ACC112 (cell line): ENCODE data around the gene SLC37A3.

Experiments used
- H2AFZ ChIP-seq: fragments of 200-600 bp; sonication (generic); one replicate; pipeline ENCODE4 v1.6.0; 2017; ENCODE audit warnings: antibody characterized with exemption, low read length; ENCODE audit not compliant: unreplicated experiment
- H3K27ac ChIP-seq: fragments of 200-600 bp; sonication (generic); 2 replicates; pipeline ENCODE4 v1.5.1; 2014; ENCODE audit warnings: low read depth, mild to moderate bottlenecking, antibody characterized with exemption, low read length, moderate library complexity
- H3K27me3 ChIP-seq: fragments of 200-600 bp; sonication (generic); 2 replicates; pipeline ENCODE4 v1.6.1; 2014; ENCODE audit warnings: mild to moderate bottlenecking, antibody characterized with exemption, low read length, moderate library complexity, mixed read lengths; ENCODE audit not compliant: insufficient read depth
- H3K36me3 ChIP-seq: fragments of 200-600 bp; sonication (generic); 2 replicates; pipeline ENCODE4 v1.6.1; 2016; ENCODE audit warnings: mild to moderate bottlenecking, antibody characterized with exemption, low read length, moderate library complexity, mixed read lengths; ENCODE audit not compliant: insufficient read depth
- H3K4me1 ChIP-seq: fragments of 200-600 bp; sonication (generic); one replicate; pipeline ENCODE4 v1.6.1; 2016; ENCODE audit warnings: low read length, mixed read lengths; ENCODE audit not compliant: insufficient read depth, unreplicated experiment, control insufficient read depth
- H3K4me3 ChIP-seq: fragments of 200-600 bp; sonication (generic); 2 replicates; pipeline ENCODE4 v1.5.1; 2014; ENCODE audit warnings: mild to moderate bottlenecking, low read depth, low read length
- H3K79me2 ChIP-seq: fragments of 200-600 bp; sonication (generic); one replicate; pipeline ENCODE4 v1.6.0; 2016; ENCODE audit warnings: low read length; ENCODE audit not compliant: control insufficient read depth, unreplicated experiment, insufficient read depth

Gene SLC37A3, protein sequence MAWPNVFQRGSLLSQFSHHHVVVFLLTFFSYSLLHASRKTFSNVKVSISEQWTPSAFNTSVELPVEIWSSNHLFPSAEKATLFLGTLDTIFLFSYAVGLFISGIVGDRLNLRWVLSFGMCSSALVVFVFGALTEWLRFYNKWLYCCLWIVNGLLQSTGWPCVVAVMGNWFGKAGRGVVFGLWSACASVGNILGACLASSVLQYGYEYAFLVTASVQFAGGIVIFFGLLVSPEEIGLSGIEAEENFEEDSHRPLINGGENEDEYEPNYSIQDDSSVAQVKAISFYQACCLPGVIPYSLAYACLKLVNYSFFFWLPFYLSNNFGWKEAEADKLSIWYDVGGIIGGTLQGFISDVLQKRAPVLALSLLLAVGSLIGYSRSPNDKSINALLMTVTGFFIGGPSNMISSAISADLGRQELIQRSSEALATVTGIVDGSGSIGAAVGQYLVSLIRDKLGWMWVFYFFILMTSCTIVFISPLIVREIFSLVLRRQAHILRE

DNA sequence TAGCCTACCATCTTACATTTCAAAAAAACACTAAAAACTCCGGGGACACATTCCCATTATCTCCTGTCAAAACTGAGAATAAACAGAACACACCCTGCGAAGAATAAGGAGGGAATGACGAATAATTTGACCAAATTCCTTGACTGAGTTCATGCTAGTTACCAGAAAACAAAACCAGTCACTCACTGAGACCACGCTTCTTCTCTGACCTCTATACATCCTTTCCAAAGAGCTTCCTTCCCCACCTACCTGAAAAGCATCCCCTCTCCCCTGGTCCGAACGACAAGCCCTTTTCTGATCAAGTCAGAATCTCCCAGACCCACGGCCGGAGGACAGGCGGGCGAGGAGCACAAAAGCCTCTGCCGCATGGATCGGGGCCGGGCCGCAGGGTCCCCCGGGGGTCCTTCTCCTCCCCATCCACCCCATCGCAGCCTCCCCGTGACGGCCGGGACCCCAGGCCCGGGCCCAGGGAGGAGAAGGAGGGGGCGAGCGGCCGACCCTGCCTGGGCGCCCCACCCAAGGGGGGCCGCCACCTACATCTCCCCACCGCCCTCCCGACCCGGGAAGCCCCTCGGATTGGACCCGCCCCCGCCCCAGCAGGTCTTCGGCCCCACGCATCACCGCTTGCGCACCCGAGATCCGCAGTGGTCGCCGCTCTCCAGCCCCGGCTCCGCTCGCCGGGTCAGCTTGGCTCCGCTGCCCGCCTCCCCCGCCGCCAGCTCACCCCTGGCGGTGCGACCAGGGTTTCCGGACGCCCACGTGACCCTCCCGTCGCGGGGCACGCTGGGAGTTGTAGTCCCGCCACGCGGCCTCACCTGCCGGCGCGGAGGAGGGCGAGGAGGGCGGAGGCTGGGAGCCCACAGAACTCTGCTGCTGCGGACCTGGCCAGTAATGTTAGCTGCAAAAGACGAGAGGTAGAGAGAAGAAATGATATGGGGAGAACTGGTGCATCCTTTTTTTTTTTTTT is at the start of gene SLC37A3:
TSS of gene SLC37A3 (minus strand) at position 747 of the 967 bp plus-strand sequence. CDS start 16,004 bp downstream, outside the sequence.
- Histone ChIP-seq H3K4me1 (peaks cover 10% of the 10 kb centered on the region), H3K27ac (peak within 1 kb of the TSS; percentile 33), H3K36me3 (no peaks in the 10 kb centered on the region), H3K79me2 (peaks cover 42% of the 10 kb centered on the region), H3K27me3 (no peaks in the 10 kb centered on the region), H2AFZ (peak within 1 kb of the TSS; percentile 72), H3K4me3 (peak within 1 kb of the TSS; percentile 86)

DNA sequence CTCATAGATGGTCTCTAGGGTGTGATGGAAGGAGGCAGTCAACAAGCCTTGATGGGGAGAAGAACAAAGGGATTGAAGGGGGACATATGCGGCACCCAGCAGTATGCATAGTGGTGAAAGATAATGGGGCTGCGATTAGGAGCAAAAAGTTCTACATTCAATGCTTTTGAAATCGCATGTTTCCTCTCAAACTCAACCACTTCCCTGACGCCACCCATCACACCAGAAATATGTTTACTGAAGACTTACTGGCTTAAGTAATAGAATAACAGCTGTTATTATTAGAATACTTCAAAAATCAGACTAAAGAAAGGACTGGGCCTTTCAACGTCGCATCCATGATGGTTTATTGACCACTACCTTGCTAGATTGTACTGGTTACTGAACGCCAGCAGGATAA is 49.5 kb upstream of the SLC37A3 start:
- no peak overlapping the region for H2AFZ ChIP-seq
- no peaks in the 10 kb centered on the region for H3K4me1 ChIP-seq
- no peaks in the 10 kb centered on the region for H3K79me2 ChIP-seq
- H3K27me3 ChIP-seq = no peaks in the 10 kb centered on the region
- H3K36me3 ChIP-seq = no peaks in the 10 kb centered on the region
- no peak overlapping the region for H3K27ac ChIP-seq
- no peak overlapping the region for H3K4me3 ChIP-seq

DNA sequence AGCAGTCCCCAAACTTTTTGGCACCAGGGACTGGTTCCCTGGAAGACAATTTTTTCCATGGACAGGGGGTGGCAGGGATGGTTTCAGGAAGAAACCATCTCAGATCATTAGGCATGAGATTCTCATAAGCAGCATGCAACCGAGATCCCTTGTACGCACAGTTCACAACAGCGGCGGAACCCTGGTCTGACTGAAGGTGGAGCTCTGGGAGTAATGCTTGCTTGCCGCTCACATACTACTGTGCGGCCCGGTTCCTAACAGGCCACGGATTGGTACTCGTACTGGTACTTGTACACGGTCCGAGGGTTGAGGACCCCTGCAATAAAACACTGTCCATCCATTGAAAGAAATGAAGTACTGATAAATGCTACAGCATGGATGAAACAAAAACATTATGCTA is 48.1 kb upstream of the SLC37A3 start:
- Histone ChIP-seq H2AFZ (no peak overlapping the region), H3K27ac (no peak overlapping the region), H3K79me2 (no peaks in the 10 kb centered on the region), H3K4me3 (no peak overlapping the region), H3K27me3 (no peaks in the 10 kb centered on the region), H3K4me1 (no peaks in the 10 kb centered on the region), H3K36me3 (no peaks in the 10 kb centered on the region)

DNA sequence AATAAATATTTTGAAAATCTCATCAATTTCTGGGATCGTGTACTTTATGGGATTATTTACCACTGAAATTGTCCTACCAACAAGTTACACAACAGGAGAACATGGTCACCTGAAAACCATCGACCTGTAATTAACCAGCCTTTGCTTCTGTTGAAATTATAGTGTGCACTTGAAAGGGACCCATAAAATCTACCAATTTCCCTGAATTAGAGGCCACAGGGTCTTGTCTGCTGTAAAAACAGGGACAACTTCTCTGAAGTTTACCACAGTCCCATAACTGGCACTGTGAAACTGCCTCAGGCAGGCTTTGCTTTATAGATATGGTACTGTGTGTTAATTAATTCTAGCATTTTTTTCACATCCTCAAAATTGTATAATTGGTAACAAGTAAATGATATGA is 43.2 kb upstream of the SLC37A3 start:
- no peaks in the 10 kb centered on the region for H3K79me2 ChIP-seq
- no peaks in the 10 kb centered on the region for H3K27me3 ChIP-seq
- H3K27ac ChIP-seq = no peak overlapping the region
- H3K36me3 ChIP-seq = no peaks in the 10 kb centered on the region
- no peak overlapping the region for H3K4me3 ChIP-seq
- no peaks in the 10 kb centered on the region for H3K4me1 ChIP-seq
- H2AFZ ChIP-seq = no peak overlapping the region

DNA sequence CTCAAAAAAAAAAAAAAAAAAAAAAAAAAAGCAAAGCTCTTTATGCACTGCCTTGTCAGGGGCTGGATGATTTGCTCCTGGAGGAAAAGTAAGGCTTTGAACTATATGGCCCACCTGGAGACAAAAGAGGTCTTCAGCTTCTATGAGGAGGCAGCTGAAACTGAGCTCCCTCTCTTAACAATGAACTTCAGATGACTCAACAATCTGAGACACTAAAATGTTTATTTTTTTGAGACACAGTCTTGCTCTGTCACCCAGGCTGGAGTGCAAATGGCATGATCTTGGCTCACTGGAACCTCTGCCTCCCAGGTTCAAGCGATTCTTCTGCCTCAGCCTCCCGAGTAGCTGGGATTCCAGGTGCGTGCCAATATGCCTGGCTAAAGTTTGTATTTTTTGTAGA is 42.3 kb upstream of the SLC37A3 start:
- no peaks in the 10 kb centered on the region for H3K4me1 ChIP-seq
- H2AFZ ChIP-seq = no peak overlapping the region
- H3K27me3 ChIP-seq = no peaks in the 10 kb centered on the region
- no peak overlapping the region for H3K4me3 ChIP-seq
- H3K36me3 ChIP-seq = no peaks in the 10 kb centered on the region
- H3K27ac ChIP-seq = no peak overlapping the region
- H3K79me2 ChIP-seq = no peaks in the 10 kb centered on the region

DNA sequence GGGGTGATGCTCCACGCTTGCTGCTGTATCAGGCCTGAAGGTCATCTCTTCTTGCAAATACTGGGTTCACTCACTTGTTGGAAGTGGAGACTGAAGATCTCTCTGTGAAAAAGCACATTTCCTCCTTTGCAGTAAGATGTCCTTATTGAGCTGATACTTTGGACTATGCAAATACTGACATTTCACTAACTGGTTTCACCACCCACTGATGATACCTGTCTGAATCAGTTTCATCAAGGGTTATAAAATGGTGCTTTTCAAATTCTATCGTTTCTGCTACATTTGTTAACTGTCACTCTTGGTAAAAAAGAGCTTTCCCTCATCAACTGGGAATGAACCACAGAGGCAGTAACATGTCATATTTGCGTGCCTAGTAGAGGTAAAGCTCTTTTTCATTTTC is 41.0 kb upstream of the SLC37A3 start:
- no peak overlapping the region for H2AFZ ChIP-seq

DNA sequence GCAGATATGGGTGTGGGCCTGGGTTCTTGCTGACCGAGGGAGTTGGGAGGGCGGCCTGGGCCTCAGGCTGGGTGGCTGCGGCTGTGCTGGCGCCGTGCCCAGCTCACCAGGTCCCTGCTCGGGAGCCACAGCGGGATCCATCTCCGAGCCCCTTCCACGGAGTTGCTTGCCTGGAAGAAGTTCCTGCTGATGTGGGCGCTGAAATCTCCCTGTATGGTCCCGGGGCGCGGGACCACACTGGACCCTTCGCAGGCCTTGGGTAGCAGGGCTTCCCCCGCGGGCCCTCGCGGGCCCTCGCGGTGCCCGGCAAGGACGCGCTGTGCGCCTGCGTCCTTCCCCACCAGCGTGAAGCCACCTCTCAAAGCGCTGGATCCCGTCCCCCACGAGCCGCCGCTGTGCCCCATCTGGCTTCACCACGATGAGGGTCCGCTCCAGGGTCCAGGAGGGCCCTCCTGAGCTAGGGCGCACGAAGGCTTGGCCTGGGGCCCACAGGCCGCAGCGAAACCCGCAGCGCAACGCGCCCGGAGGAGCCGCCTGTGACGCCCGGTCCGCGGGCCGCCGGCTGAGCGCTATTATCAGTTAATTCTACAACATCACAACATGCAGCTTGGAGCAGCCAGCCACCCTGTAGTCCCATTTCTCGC is 37.0 kb upstream of the SLC37A3 start:
- no peak overlapping the region for H3K27ac ChIP-seq
- no peaks in the 10 kb centered on the region for H3K4me1 ChIP-seq
- H3K4me3 ChIP-seq = no peak overlapping the region
- H3K27me3 ChIP-seq = no peaks in the 10 kb centered on the region
- H2AFZ ChIP-seq = no peak overlapping the region
- H3K79me2 ChIP-seq = no peaks in the 10 kb centered on the region
- no peaks in the 10 kb centered on the region for H3K36me3 ChIP-seq

More for the DNA sequence above, 41.0 kb upstream of the SLC37A3 start:
- Histone ChIP-seq H3K4me3 (no peak overlapping the region), H3K27ac (no peak overlapping the region), H3K27me3 (no peaks in the 10 kb centered on the region), H3K79me2 (no peaks in the 10 kb centered on the region), H3K36me3 (no peaks in the 10 kb centered on the region), H3K4me1 (no peaks in the 10 kb centered on the region)

DNA sequence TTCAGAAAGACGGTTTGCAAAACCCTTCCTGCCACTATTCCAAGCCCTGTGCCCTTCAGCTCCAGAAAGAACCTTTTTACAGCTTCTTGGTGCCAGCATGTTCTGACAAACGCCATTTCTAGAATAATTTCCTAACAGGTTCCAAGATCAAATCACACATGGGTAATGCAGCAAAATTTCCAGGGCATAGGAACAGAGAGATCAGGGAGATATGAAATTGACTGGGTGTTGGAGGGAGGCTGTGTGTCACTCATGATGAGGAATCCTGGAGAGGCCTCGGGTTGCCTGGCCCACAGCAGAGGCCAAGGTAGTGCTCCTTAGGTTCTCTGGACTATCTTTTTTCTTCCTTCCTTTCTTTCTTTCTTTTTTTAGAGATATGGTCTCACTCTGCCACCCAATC is 35.1 kb upstream of the SLC37A3 start:
- Histone ChIP-seq H3K4me1 (no peaks in the 10 kb centered on the region), H3K27ac (no peak overlapping the region), H3K4me3 (no peak overlapping the region), H3K27me3 (0 out of 2 replicates have a peak, but pooled peaks cover 4% of the 10 kb centered on the region), H3K36me3 (no peaks in the 10 kb centered on the region), H2AFZ (no peak overlapping the region), H3K79me2 (no peaks in the 10 kb centered on the region)

DNA sequence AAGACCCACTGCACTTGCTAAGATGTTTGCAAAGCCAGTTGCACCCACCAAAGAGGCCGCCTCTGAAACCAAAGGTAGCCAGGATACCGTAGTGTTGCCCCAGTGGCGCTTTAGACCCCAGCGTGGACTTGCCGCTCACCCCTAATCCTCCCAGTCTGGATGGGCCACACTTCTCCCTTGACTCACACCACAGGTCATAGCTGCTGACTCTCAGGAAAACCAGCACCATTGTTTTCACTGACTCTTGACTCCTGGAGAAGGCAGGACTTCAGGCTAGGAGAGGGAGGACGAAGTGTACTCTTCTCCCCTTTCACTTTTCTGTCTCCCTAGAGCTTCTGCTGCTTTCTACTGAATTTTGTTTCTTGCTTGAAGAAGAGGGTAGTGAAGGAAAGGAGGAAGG is 27.8 kb upstream of the SLC37A3 start:
- no peaks in the 10 kb centered on the region for H3K79me2 ChIP-seq
- 0 out of 2 replicates have a peak, but pooled peaks cover 4% of the 10 kb centered on the region for H3K27me3 ChIP-seq
- H3K4me1 ChIP-seq = no peaks in the 10 kb centered on the region
- H2AFZ ChIP-seq = no peak overlapping the region
- H3K36me3 ChIP-seq = no peaks in the 10 kb centered on the region
- no peak overlapping the region for H3K4me3 ChIP-seq
- no peak overlapping the region for H3K27ac ChIP-seq

DNA sequence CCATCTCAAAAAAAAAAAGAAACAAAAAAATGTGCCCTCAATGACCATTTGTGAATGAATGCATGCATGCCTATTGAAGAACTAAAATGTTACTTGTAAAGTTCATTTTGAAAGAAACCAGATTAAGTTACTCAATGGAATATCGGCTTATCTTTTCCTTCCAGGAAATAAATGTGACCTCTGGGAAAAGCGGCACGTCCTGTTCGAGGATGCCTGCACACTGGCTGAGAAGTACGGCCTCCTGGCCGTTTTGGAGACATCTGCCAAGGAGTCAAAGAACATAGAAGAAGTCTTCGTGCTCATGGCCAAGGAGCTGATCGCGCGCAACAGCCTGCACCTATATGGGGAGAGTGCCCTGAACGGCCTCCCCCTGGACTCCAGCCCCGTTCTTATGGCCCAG is 27.4 kb upstream of the SLC37A3 start:
- no peaks in the 10 kb centered on the region for H3K36me3 ChIP-seq
- no peak overlapping the region for H3K4me3 ChIP-seq
- 0 out of 2 replicates have a peak, but pooled peaks cover 4% of the 10 kb centered on the region for H3K27me3 ChIP-seq
- H3K4me1 ChIP-seq = no peaks in the 10 kb centered on the region
- no peak overlapping the region for H2AFZ ChIP-seq
- H3K27ac ChIP-seq = no peak overlapping the region
- H3K79me2 ChIP-seq = no peaks in the 10 kb centered on the region
